ENCODE data around the gene BNC2. TPM values are rescaled to one million over a fixed set of nuclear protein-coding genes. Genes with fewer than 3 reads are reported as not detected.

The BNC2 gene
- total and polyA plus RNA-seq, 2 of the 13 experiments (the other 11 are each of a cell fraction or from before 2014, with no cell fraction given) = not detected

DNA sequence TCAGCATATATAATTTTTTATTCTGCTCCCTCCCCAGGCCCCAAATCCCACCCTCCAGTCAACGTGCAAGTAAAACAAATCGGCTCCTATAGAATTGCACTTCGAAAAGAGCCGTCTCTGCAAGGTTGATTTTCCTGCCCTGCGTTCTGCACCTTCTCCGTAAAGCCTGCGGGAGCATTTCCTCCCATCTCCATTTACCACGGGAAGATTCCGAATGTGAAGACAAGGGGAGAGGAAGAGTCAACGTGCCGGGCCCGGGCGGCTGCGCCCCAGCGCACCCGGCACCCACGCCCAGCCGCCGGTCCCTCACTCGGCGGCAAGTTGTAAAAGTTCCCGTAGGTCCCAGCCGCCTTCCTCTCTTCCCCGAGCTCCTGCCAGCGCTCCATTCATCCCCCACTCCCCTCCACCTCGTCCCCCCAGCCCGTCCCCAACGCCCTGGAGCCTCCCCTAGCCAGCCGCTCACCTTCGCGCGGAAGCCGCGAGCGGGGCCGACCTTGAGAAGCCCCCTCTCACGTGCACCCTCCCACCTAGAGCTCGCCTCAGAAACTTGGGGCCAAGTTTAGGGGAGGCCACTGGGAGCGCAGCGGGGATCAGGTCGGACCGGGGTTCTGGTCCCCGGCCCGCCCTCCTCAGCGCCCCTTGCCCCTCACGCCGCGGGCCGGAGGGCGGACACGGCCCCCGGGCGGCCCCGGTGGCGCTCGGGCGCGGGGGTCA lies 431 bp downstream of the BNC2 start (continued):
- no peak for TF ChIP-seq HNRNPL (IDR thresholded peaks at IDR 0.05; ENCODE audit: low read depth, low read length)
- no peak for TF ChIP-seq ARNT2 (CRISPR knock-in tag; IDR thresholded peaks at IDR 0.05; ENCODE audit: low read depth)
- TF ChIP-seq SMARCC2 (IDR thresholded peaks at IDR 0.05) = no peak
- TF ChIP-seq ZNF12 (CRISPR knock-in tag; IDR thresholded peaks at IDR 0.05) = no peak
- no peak for TF ChIP-seq PLRG1 (conservative IDR thresholded peaks at IDR 0.05)

DNA sequence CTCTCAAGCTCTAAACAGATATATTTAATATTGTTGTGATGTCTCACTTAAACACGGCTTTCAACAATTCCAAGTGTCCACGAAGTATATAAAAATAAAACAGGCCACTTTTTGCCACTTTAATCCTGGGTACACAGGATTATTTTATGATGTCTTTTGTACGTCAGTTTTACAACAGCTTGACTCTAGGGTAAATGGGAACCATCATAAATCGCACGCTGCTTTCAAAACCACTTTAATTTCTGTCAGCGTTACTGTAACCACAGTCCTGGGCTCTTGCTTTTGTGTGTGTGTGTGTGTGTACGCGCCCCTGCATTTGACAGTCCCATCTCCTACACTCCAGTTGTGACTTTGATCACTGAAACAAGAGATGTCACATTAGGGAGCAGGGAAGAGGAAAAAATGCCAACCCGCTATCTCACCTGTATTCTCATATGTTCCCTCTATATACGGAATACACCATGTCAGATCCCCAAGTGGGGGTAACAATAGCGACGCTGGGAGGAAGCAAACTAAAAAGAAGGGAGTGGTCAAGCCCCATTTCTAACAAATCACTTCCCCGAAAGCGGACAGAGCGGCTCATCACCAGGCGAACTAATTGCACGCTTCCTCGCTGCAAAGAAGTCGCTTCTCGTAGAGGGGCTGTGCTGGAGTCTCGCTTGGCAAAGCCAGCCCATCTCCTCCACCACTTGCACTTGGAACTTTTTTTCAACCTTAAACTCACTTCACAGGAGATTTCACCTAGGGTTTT lies 1.2 kb downstream of the BNC2 start:
- no peaks in the 10 kb centered on the region for H3K4me1 ChIP-seq (ENCODE audit: insufficient read depth, low read length)
- no peaks in the 10 kb centered on the region for H4K20me1 ChIP-seq (ENCODE audit: insufficient read depth, low read length)
- WGBS (ENCODE audit: low lambda C conversion rate) = 33% methylated on average over 17 of the region's 21 CpGs
- H3K4me2 ChIP-seq (ENCODE audit: low read depth, low read length) = no peak overlapping the region
- ChIA-PET CTCF (ENCODE audit: low intra/inter-chr PET ratio, low total read pairs) (no interaction called here), POLR2A (no interaction called here)
- no peaks in the 10 kb centered on the region for H3K36me3 ChIP-seq (replicated peaks in 1 of 2; ENCODE audit: control insufficient read depth in 1 of 2, insufficient read depth in 2 of 2, low read length in 2 of 2)
- H3K27me3 ChIP-seq (ENCODE audit: control insufficient read depth in 1 of 2, insufficient read depth in 2 of 2, low read length in 2 of 2) = peaks cover 5 to 40% of the 10 kb centered on the region in 2 experiments; a peak in 4 of 5 replicates
- no peak for ATAC-seq
- intact Hi-C loops (cut with micrococcal nuclease; ENCODE audit: unreplicated experiment) = no loop called here
- H3K27ac ChIP-seq (ENCODE audit: extremely low read length, insufficient read depth, low read length) = no peak overlapping the region
- no peak for FAIRE-seq
- H3K9me3 ChIP-seq (ENCODE audit: low read length) = no peaks in the 10 kb centered on the region
- no TSS peak for BruUV-seq (replicated peaks)
- in situ Hi-C loops (cut with HindIII; ENCODE audit: extremely low pct_ligation_motif_present, low pct_unique_long_range_greater_than_20kb) = no loop called here
- DNase-seq (ENCODE audit: low spot score) = no peak
- H3K9ac ChIP-seq (ENCODE audit: insufficient read depth, low read depth, low read length) = no peak overlapping the region
- no peak overlapping the region for H3K4me3 ChIP-seq (replicated peaks in 1 of 3; ENCODE audit: insufficient read depth in 1 of 3, low read depth in 2 of 3, low read length in 3 of 3)
- no peak overlapping the region for H2AFZ ChIP-seq (ENCODE audit: low read length)
- H3K79me2 ChIP-seq (ENCODE audit: insufficient read depth, low read length) = no peaks in the 10 kb centered on the region
- TF ChIP-seq, protein P1, sequence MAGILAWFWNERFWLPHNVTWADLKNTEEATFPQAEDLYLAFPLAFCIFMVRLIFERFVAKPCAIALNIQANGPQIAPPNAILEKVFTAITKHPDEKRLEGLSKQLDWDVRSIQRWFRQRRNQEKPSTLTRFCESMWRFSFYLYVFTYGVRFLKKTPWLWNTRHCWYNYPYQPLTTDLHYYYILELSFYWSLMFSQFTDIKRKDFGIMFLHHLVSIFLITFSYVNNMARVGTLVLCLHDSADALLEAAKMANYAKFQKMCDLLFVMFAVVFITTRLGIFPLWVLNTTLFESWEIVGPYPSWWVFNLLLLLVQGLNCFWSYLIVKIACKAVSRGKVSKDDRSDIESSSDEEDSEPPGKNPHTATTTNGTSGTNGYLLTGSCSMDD (CRISPR knock-in tag; IDR thresholded peaks at IDR 0.05) = no peak
- TF ChIP-seq, protein P2, sequence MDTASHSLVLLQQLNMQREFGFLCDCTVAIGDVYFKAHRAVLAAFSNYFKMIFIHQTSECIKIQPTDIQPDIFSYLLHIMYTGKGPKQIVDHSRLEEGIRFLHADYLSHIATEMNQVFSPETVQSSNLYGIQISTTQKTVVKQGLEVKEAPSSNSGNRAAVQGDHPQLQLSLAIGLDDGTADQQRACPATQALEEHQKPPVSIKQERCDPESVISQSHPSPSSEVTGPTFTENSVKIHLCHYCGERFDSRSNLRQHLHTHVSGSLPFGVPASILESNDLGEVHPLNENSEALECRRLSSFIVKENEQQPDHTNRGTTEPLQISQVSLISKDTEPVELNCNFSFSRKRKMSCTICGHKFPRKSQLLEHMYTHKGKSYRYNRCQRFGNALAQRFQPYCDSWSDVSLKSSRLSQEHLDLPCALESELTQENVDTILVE (CRISPR knock-in tag; IDR thresholded peaks at IDR 0.05) = no peak
- TF ChIP-seq, protein P3, sequence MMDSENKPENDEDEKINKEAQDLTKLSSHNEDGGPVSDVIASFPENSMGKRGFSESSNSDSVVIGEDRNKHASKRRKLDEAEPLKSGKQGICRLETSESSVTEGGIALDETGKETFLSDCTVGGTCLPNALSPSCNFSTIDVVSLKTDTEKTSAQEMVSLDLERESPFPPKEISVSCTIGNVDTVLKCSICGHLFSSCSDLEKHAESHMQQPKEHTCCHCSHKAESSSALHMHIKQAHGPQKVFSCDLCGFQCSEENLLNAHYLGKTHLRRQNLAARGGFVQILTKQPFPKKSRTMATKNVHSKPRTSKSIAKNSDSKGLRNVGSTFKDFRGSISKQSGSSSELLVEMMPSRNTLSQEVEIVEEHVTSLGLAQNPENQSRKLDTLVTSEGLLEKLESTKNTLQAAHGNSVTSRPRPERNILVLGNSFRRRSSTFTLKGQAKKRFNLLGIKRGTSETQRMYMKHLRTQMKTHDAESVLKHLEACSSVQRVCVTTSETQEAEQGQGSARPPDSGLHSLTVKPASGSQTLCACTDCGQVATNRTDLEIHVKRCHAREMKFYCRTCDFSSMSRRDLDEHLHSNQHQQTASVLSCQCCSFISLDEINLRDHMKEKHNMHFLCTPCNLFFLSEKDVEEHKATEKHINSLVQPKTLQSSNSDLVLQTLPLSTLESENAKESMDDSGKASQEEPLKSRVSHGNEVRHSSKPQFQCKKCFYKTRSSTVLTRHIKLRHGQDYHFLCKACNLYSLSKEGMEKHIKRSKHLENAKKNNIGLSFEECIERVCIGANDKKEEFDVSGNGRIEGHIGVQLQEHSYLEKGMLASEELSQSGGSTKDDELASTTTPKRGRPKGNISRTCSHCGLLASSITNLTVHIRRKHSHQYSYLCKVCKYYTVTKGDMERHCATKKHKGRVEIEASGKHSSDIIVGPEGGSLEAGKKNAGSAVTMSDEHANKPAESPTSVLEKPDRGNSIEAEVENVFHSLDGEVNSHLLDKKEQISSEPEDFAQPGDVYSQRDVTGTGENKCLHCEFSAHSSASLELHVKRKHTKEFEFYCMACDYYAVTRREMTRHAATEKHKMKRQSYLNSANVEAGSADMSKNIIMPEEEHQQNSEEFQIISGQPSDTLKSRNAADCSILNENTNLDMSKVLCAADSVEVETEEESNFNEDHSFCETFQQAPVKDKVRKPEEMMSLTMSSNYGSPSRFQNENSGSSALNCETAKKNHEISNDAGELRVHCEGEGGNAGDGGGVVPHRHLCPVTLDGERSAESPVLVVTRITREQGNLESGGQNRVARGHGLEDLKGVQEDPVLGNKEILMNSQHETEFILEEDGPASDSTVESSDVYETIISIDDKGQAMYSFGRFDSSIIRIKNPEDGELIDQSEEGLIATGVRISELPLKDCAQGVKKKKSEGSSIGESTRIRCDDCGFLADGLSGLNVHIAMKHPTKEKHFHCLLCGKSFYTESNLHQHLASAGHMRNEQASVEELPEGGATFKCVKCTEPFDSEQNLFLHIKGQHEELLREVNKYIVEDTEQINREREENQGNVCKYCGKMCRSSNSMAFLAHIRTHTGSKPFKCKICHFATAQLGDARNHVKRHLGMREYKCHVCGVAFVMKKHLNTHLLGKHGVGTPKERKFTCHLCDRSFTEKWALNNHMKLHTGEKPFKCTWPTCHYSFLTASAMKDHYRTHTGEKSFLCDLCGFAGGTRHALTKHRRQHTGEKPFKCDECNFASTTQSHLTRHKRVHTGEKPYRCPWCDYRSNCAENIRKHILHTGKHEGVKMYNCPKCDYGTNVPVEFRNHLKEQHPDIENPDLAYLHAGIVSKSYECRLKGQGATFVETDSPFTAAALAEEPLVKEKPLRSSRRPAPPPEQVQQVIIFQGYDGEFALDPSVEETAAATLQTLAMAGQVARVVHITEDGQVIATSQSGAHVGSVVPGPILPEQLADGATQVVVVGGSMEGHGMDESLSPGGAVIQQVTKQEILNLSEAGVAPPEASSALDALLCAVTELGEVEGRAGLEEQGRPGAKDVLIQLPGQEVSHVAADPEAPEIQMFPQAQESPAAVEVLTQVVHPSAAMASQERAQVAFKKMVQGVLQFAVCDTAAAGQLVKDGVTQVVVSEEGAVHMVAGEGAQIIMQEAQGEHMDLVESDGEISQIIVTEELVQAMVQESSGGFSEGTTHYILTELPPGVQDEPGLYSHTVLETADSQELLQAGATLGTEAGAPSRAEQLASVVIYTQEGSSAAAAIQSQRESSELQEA (CRISPR knock-in tag; IDR thresholded peaks at IDR 0.05; ENCODE audit: not compliant biosample characterization) = no peak
- no peak for TF ChIP-seq JUND (CRISPR knock-in tag; IDR thresholded peaks at IDR 0.05)
- TF ChIP-seq, protein P4, sequence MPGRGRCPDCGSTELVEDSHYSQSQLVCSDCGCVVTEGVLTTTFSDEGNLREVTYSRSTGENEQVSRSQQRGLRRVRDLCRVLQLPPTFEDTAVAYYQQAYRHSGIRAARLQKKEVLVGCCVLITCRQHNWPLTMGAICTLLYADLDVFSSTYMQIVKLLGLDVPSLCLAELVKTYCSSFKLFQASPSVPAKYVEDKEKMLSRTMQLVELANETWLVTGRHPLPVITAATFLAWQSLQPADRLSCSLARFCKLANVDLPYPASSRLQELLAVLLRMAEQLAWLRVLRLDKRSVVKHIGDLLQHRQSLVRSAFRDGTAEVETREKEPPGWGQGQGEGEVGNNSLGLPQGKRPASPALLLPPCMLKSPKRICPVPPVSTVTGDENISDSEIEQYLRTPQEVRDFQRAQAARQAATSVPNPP (CRISPR knock-in tag; IDR thresholded peaks at IDR 0.05) = no peak
